ENCODE results near the gene ICAM4. TPM values are rescaled to one million over a fixed set of nuclear protein-coding genes. Genes with fewer than 3 reads are reported as not detected.

ICAM4 gene
- total RNA-seq, 3 donors from 2014 or later (not counting 1 experiment from before 2014, with no cell fraction given): 1.3 to 3.6 (median 3.0) TPM

DNA sequence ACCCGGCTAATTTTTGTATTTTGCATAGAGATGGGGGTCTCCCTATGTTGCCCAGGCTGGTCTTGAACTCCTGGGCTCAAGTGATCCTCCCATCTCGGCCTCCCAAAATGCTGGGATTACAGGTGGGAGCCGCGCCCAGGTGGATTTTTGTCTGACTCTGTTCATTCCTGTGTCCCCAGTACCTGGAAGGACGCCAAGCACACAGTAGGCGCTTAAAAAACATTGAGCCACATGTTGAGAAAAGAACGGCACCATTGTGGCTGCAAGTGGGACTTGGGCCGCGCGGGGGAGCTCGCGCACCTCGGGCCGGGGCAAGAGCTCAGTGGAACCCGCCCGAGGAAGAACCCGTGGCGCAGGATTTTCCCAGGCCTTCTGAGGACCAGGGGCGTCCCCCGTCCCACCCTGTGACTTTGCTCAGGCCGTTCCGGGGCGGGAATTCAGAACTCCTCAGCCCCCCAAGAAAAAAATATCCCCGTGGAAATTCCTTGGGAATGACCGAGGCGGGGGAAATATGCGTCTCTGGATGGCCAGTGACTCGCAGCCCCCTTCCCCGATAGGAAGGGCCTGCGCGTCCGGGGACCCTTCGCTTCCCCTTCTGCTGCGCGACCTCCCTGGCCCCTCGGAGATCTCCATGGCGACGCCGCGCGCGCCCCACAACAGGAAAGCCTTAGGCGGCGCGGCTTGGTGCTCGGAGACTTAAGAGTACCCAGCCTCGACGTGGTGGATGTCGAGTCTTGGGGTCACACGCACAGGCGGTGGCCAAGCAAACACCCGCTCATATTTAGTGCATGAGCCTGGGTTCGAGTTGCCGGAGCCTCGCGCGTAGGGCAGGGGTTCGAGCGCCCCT is 17.2 kb upstream of the ICAM4 start:
- Mint-ChIP-seq H3K36me3 (no peaks in the 10 kb centered on the region), H3K9me3 (no peaks in the 10 kb centered on the region), H3K4me3 (peak overlapping the region; percentile 90), H3K27me3 (ENCODE audit: low read depth in 2 of 2) (no peaks in the 10 kb centered on the region), H3K4me1 (peaks cover 24 to 39% of the 10 kb centered on the region in 2 donors), H3K27ac (peak overlapping the region; percentile 94 to 96)
- H3K36me3 ChIP-seq (ENCODE audit: control insufficient read depth, insufficient read depth, low read length): peaks cover 2% of the 10 kb centered on the region
- peak overlapping the region; percentile 83 for H3K4me3 ChIP-seq (ENCODE audit: low read length)
- no peaks in the 10 kb centered on the region for H3K27me3 ChIP-seq (ENCODE audit: control insufficient read depth, insufficient read depth, low read length)
- peak; percentile 56 to 68 (median 58) for ATAC-seq
- TF ChIP-seq, protein P1, sequence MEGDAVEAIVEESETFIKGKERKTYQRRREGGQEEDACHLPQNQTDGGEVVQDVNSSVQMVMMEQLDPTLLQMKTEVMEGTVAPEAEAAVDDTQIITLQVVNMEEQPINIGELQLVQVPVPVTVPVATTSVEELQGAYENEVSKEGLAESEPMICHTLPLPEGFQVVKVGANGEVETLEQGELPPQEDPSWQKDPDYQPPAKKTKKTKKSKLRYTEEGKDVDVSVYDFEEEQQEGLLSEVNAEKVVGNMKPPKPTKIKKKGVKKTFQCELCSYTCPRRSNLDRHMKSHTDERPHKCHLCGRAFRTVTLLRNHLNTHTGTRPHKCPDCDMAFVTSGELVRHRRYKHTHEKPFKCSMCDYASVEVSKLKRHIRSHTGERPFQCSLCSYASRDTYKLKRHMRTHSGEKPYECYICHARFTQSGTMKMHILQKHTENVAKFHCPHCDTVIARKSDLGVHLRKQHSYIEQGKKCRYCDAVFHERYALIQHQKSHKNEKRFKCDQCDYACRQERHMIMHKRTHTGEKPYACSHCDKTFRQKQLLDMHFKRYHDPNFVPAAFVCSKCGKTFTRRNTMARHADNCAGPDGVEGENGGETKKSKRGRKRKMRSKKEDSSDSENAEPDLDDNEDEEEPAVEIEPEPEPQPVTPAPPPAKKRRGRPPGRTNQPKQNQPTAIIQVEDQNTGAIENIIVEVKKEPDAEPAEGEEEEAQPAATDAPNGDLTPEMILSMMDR (IDR thresholded peaks at IDR 0.05): peak; percentile 89
- peaks cover 40% of the 10 kb centered on the region for H3K4me1 ChIP-seq (ENCODE audit: control insufficient read depth, insufficient read depth, low read length)
- intact Hi-C loops (cut with micrococcal nuclease): loop anchor here (1.0 to 5.0 kb wide), 7 partner anchors 21 to 168 kb away; partner anchors contain the start of genes ICAM3, RAVER1 and TYK2
- WGBS (ENCODE audit: insufficient coverage): 3% methylated on average over 59 of the region's 59 CpGs
- no peaks in the 10 kb centered on the region for H3K9me3 ChIP-seq (ENCODE audit: control insufficient read depth, insufficient read depth, low read length)
- peak; percentile 92 to 93 for DNase-seq
- peak overlapping the region; percentile 97 for H3K27ac ChIP-seq (ENCODE audit: low read length)

DNA sequence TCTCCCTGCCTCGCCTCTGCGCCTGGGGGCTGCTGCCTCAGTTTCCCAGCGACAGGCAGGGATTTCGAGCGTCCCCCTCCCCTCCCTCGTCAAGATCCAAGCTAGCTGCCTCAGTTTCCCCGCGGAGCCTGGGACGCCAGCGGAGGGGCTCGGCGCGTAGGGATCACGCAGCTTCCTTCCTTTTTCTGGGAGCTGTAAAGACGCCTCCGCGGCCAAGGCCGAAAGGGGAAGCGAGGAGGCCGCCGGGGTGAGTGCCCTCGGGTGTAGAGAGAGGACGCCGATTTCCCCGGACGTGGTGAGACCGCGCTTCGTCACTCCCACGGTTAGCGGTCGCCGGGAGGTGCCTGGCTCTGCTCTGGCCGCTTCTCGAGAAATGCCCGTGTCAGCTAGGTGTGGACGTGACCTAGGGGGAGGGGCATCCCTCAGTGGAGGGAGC is 16.6 kb upstream of the ICAM4 start:
- DNase-seq (peak; percentile 85 to 86), ATAC-seq (peak; percentile 52 to 85 (median 70))
- no peaks in the 10 kb centered on the region for H3K36me3 Mint-ChIP-seq
- peak overlapping the region; percentile 97 for H3K27ac ChIP-seq (ENCODE audit: low read length)
- no peaks in the 10 kb centered on the region for H3K9me3 Mint-ChIP-seq
- H3K4me3 Mint-ChIP-seq: peak overlapping the region; percentile 90
- peak overlapping the region; percentile 83 for H3K4me3 ChIP-seq (ENCODE audit: low read length)
- H3K27me3 Mint-ChIP-seq (ENCODE audit: low read depth in 2 of 2): no peaks in the 10 kb centered on the region
- H3K4me1 ChIP-seq (ENCODE audit: control insufficient read depth, insufficient read depth, low read length): peaks cover 40% of the 10 kb centered on the region
- peak overlapping the region; percentile 94 to 96 for H3K27ac Mint-ChIP-seq
- no peaks in the 10 kb centered on the region for H3K9me3 ChIP-seq (ENCODE audit: control insufficient read depth, insufficient read depth, low read length)
- WGBS (ENCODE audit: insufficient coverage): under 1% methylated on average over 37 of the region's 37 CpGs
- TF ChIP-seq, protein P1 (IDR thresholded peaks at IDR 0.05): no peak
- intact Hi-C loops (cut with micrococcal nuclease): loop anchor here (2.0 to 5.0 kb wide), 5 partner anchors 21 to 167 kb away; partner anchors contain the start of genes RAVER1 and TYK2
- peaks cover 28 to 42% of the 10 kb centered on the region in 2 donors for H3K4me1 Mint-ChIP-seq
- H3K36me3 ChIP-seq (ENCODE audit: control insufficient read depth, insufficient read depth, low read length): peaks cover 9% of the 10 kb centered on the region
- no peaks in the 10 kb centered on the region for H3K27me3 ChIP-seq (ENCODE audit: control insufficient read depth, insufficient read depth, low read length)

DNA sequence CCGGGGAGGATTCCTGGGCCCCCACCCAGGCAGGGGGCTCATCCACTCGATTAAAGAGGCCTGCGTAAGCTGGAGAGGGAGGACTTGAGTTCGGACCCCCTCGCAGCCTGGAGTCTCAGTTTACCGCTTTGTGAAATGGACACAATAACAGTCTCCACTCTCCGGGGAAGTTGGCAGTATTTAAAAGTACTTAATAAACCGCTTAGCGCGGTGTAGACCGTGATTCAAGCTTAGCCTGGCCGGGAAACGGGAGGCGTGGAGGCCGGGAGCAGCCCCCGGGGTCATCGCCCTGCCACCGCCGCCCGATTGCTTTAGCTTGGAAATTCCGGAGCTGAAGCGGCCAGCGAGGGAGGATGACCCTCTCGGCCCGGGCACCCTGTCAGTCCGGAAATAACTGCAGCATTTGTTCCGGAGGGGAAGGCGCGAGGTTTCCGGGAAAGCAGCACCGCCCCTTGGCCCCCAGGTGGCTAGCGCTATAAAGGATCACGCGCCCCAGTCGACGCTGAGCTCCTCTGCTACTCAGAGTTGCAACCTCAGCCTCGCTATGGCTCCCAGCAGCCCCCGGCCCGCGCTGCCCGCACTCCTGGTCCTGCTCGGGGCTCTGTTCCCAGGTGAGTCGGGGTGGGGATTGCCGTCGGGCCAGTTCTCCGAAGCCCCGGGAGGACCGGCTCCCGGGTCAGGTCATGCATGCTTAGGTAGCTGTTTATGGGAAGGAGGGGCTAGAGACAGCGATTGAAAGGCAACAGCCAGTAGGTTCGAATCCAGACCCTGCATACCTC is 15.9 kb upstream of the ICAM4 start, which contains the start of gene ICAM1:
Gene ICAM1, plus strand, starts transcription at position 505 of the 779 bp plus-strand sequence. Its CDS starts 40 bp downstream, at position 545.
- Histone ChIP-seq H3K27ac (ENCODE audit: low read length) (peak within 1 kb of the TSS; percentile 97), H3K9me3 (ENCODE audit: control insufficient read depth, insufficient read depth, low read length) (no peaks in the 10 kb centered on the region), H3K36me3 (ENCODE audit: control insufficient read depth, insufficient read depth, low read length) (peaks cover 12% of the 10 kb centered on the region), H3K4me1 (ENCODE audit: control insufficient read depth, insufficient read depth, low read length) (peaks cover 40% of the 10 kb centered on the region), H3K27me3 (ENCODE audit: control insufficient read depth, insufficient read depth, low read length) (no peaks in the 10 kb centered on the region), H3K4me3 (ENCODE audit: low read length) (peak within 1 kb of the TSS; percentile 83)
- DNase-seq: peak; percentile 70 to 88
- H3K27ac Mint-ChIP-seq: peak within 1 kb of the TSS; percentile 94 to 96
- no peaks in the 10 kb centered on the region for H3K36me3 Mint-ChIP-seq
- WGBS (ENCODE audit: insufficient coverage): under 1% methylated on average over 51 of the region's 51 CpGs
- peaks cover 28 to 42% of the 10 kb centered on the region in 2 donors for H3K4me1 Mint-ChIP-seq
- peak within 1 kb of the TSS; percentile 90 for H3K4me3 Mint-ChIP-seq
- TF ChIP-seq, protein P1 (IDR thresholded peaks at IDR 0.05): no peak
- intact Hi-C loops (cut with micrococcal nuclease): loop anchor here (2.0 to 5.0 kb wide), 5 partner anchors 20 to 166 kb away; partner anchors contain the start of genes RAVER1 and TYK2
- no peaks in the 10 kb centered on the region for H3K9me3 Mint-ChIP-seq
- H3K27me3 Mint-ChIP-seq (ENCODE audit: low read depth in 2 of 2): no peaks in the 10 kb centered on the region
- peak; percentile 49 to 75 (median 63) for ATAC-seq

Measured in natural killer cell (primary cell).